HG03139 (cell line): ENCODE results near the gene RBM44.

Experiments used
- ATAC-seq: cut with Tn5 transposase; IDR thresholded peaks from one replicate; pipeline ENCODE4 v1.9.1; 2021; ENCODE audit not compliant: unreplicated experiment

RBM44 gene

GRCh38 chr2:237885111-237885930 lies 86.7 kb downstream of the RBM44 start:
- no peak for ATAC-seq

- no peak for ATAC-seq
Observed at GRCh38 chr2:237885931-237886684, 87.5 kb downstream of the RBM44 start.

- no peak for ATAC-seq
Observed at GRCh38 chr2:237886685-237887481, 88.3 kb downstream of the RBM44 start.

- no peak for ATAC-seq
Observed at GRCh38 chr2:237888389-237888788, 89.8 kb downstream of the RBM44 start.

GRCh38 chr2:237889016-237889415 lies 90.4 kb downstream of the RBM44 start:
- no peak for ATAC-seq

GRCh38 chr2:237889811-237890210 lies 91.2 kb downstream of the RBM44 start:
- no peak for ATAC-seq
